Hepatic stellate cell (primary cell): ENCODE measurements around the gene METTL24.

Experiments used
- DNase-seq: peaks from one replicate; pipeline ENCODE4 v3.0.0; 2011; ENCODE audit warnings: low spot score

The METTL24 gene

GRCh38 chr6:110334423-110335180 is 23.5 kb downstream of the METTL24 start:
- no peak for DNase-seq

- DNase-seq = no peak
Observed at GRCh38 chr6:110332281-110332680, 25.9 kb downstream of the METTL24 start.

- DNase-seq = no peak
Observed at GRCh38 chr6:110331816-110332215, 26.3 kb downstream of the METTL24 start.

GRCh38 chr6:110331390-110331789 is 26.8 kb downstream of the METTL24 start:
- no peak for DNase-seq

GRCh38 chr6:110329714-110330436 is 28.3 kb downstream of the METTL24 start:
- DNase-seq = no peak

- DNase-seq = no peak
Observed at GRCh38 chr6:110329348-110329713, 28.8 kb downstream of the METTL24 start.

- DNase-seq = no peak
Observed at GRCh38 chr6:110328259-110328658, 29.9 kb downstream of the METTL24 start.

GRCh38 chr6:110327391-110327790 is 30.8 kb downstream of the METTL24 start:
- DNase-seq = no peak

- DNase-seq = no peak
Observed at GRCh38 chr6:110326609-110327008, 31.5 kb downstream of the METTL24 start.

- DNase-seq = no peak
Observed at GRCh38 chr6:110326057-110326456, 32.1 kb downstream of the METTL24 start.

GRCh38 chr6:110325197-110325596 is 33.0 kb downstream of the METTL24 start:
- no peak for DNase-seq

- DNase-seq = no peak
Observed at GRCh38 chr6:110324548-110324947, 33.6 kb downstream of the METTL24 start.

- DNase-seq = no peak
Observed at GRCh38 chr6:110323258-110323657, 34.9 kb downstream of the METTL24 start.

GRCh38 chr6:110322874-110323242 is 35.3 kb downstream of the METTL24 start:
- DNase-seq = no peak

- no peak for DNase-seq
Observed at GRCh38 chr6:110322151-110322873, 35.8 kb downstream of the METTL24 start.

GRCh38 chr6:110320307-110320706 is 37.8 kb downstream of the METTL24 start:
- no peak for DNase-seq

- no peak for DNase-seq
Observed at GRCh38 chr6:110319843-110320242, 38.3 kb downstream of the METTL24 start.

- DNase-seq = no peak
Observed at GRCh38 chr6:110319381-110319780, 38.8 kb downstream of the METTL24 start.

- no peak for DNase-seq
Observed at GRCh38 chr6:110318971-110319370, 39.2 kb downstream of the METTL24 start.

GRCh38 chr6:110317646-110318045 is 40.5 kb downstream of the METTL24 start:
- no peak for DNase-seq

GRCh38 chr6:110317189-110317588 is 41.0 kb downstream of the METTL24 start:
- no peak for DNase-seq

GRCh38 chr6:110315869-110316398 is 42.2 kb downstream of the METTL24 start:
- DNase-seq = no peak
